HEK293 (cell line): Measurements from ENCODE around the gene PTPRN2.

Source experiments
- CTCF ChIA-PET: fragments of 350-600 bp; formaldehyde crosslinking; extraction: SDS; loops from one replicate; lab custom pipeline; 2021; ENCODE audit warnings: antibody characterized with exemption; lab: Yijun Ruan, JAX
- POLR2A ChIA-PET: fragments of 300-600 bp; formaldehyde crosslinking; extraction: SDS; loops from one replicate; lab custom pipeline; 2020; ENCODE audit warnings: antibody characterized with exemption, inconsistent platforms; lab: Yijun Ruan, JAX
- H3K27ac ChIP-seq: fragments of 200-500 bp; sonication (Bioruptor generic); 2 replicates; pipeline ENCODE4 v1.5.1; 2014; ENCODE audit warnings: low read depth, low read length, control low read depth, inconsistent platforms; ENCODE audit errors: extremely low read depth
- H3K36me3 ChIP-seq, 2 experiments: fragments of 200-500 bp in 1 of 2; sonication (Bioruptor generic) in 1 of 2; 1 replicate in 1 of 2; 2 replicates in 1 of 2; pipeline ENCODE4 v1.5.1; 2014 to 2017; ENCODE audit warnings: inconsistent platforms in 2 of 2, low read length in 2 of 2; ENCODE audit not compliant: control insufficient read depth in 2 of 2, insufficient read depth in 1 of 2
- H3K4me1 ChIP-seq: fragments of 200-500 bp; sonication (Bioruptor generic); 2 replicates; pipeline ENCODE4 v1.5.1; 2014; ENCODE audit warnings: mild to moderate bottlenecking, low read length, inconsistent platforms; ENCODE audit not compliant: control insufficient read depth, insufficient read depth
- H3K4me3 ChIP-seq: 2 replicates; pipeline ENCODE4 v1.5.1; 2011; ENCODE audit warnings: low read depth, mild to moderate bottlenecking, control low read depth, low read length, moderate library complexity
- H3K9me3 ChIP-seq: fragments of 200-500 bp; sonication (Bioruptor generic); 2 replicates; pipeline ENCODE4 v1.5.1; 2014; ENCODE audit warnings: low read depth, low read length, inconsistent platforms; ENCODE audit not compliant: control insufficient read depth, insufficient read depth
- EGR2 ChIP-seq: fragments of 450-650 bp; formaldehyde crosslinking; IDR thresholded peaks from 2 replicates; pipeline ENCODE4 v1.5.1; 2016; ENCODE audit warnings: low read depth, missing biosample characterization, missing genetic modification characterization
- HOXC10 ChIP-seq: sonication (generic); formaldehyde crosslinking; IDR thresholded peaks from 2 replicates; pipeline ENCODE4 v1.8.1; 2023; ENCODE audit warnings: mild to moderate bottlenecking, missing genetic modification reagents
- KLF8 ChIP-seq: fragments of 450-650 bp; formaldehyde crosslinking; IDR thresholded peaks from 2 replicates; pipeline ENCODE4 v1.5.1; 2016; ENCODE audit warnings: missing biosample characterization, missing genetic modification characterization
- REPIN1 ChIP-seq: fragments of 450-650 bp; formaldehyde crosslinking; IDR thresholded peaks from 2 replicates; pipeline ENCODE4 v1.5.1; 2017; ENCODE audit warnings: missing biosample characterization, missing genetic modification characterization, low read depth
- SALL2 ChIP-seq: fragments of 450-650 bp; formaldehyde crosslinking; IDR thresholded peaks from 2 replicates; pipeline ENCODE4 v1.5.0; 2017; ENCODE audit warnings: missing biosample characterization, mild to moderate bottlenecking, missing genetic modification characterization, borderline replicate concordance
- SP2 ChIP-seq: fragments of 450-650 bp; formaldehyde crosslinking; IDR thresholded peaks from 2 replicates; pipeline ENCODE4 v1.5.1; 2016; ENCODE audit warnings: missing biosample characterization, missing genetic modification characterization
- ZBTB20 ChIP-seq: fragments of 450-650 bp; formaldehyde crosslinking; IDR thresholded peaks from 2 replicates; pipeline ENCODE4 v1.5.1; 2016; ENCODE audit warnings: missing biosample characterization, missing genetic modification characterization
- ZFHX2 ChIP-seq: fragments of 450-650 bp; formaldehyde crosslinking; conservative IDR thresholded peaks from 2 replicates; pipeline ENCODE4 v1.5.1; 2016; ENCODE audit warnings: missing biosample characterization, missing genetic modification characterization
- ZFP69B ChIP-seq: fragments of 450-650 bp; formaldehyde crosslinking; IDR thresholded peaks from 2 replicates; pipeline ENCODE4 v1.5.1; 2016; ENCODE audit warnings: missing biosample characterization, missing genetic modification characterization
- ZNF10 ChIP-seq: fragments of 450-650 bp; formaldehyde crosslinking; IDR thresholded peaks from 2 replicates; pipeline ENCODE4 v1.5.1; 2017; ENCODE audit warnings: missing biosample characterization, missing genetic modification characterization
- ZNF16 ChIP-seq: fragments of 450-650 bp; formaldehyde crosslinking; IDR thresholded peaks from 2 replicates; pipeline ENCODE4 v1.5.1; 2016; ENCODE audit warnings: low read depth, missing biosample characterization, missing genetic modification characterization
- ZNF174 ChIP-seq: fragments of 450-650 bp; formaldehyde crosslinking; IDR thresholded peaks from 2 replicates; pipeline ENCODE4 v1.5.0; 2017; ENCODE audit warnings: missing biosample characterization, mild to moderate bottlenecking, missing genetic modification characterization
- ZNF24 ChIP-seq: fragments of 450-650 bp; formaldehyde crosslinking; IDR thresholded peaks from 2 replicates; pipeline ENCODE4 v1.5.1; 2016; ENCODE audit warnings: missing biosample characterization, missing genetic modification characterization
- ZNF341 ChIP-seq: fragments of 450-650 bp; formaldehyde crosslinking; IDR thresholded peaks from 2 replicates; pipeline ENCODE4; 2016; ENCODE audit warnings: low read depth, missing biosample characterization, missing genetic modification characterization
- ZNF354C ChIP-seq: fragments of 450-650 bp; formaldehyde crosslinking; IDR thresholded peaks from 2 replicates; pipeline ENCODE4 v1.5.1; 2016; ENCODE audit warnings: missing biosample characterization, missing genetic modification characterization, low read depth, borderline replicate concordance
- ZNF473 ChIP-seq: fragments of 450-650 bp; formaldehyde crosslinking; IDR thresholded peaks from 2 replicates; pipeline ENCODE4 v1.5.1; 2017; ENCODE audit warnings: missing biosample characterization, missing genetic modification characterization
- ZNF571 ChIP-seq: fragments of 450-650 bp; formaldehyde crosslinking; IDR thresholded peaks from 2 replicates; pipeline ENCODE4 v1.5.0; 2017; ENCODE audit warnings: missing biosample characterization, missing genetic modification characterization
- ZNF621 ChIP-seq: fragments of 450-650 bp; formaldehyde crosslinking; IDR thresholded peaks from 2 replicates; pipeline ENCODE4 v1.5.1; 2017; ENCODE audit warnings: missing biosample characterization, missing genetic modification characterization
- ZNF658 ChIP-seq: fragments of 450-650 bp; formaldehyde crosslinking; IDR thresholded peaks from 2 replicates; pipeline ENCODE4; 2016; ENCODE audit warnings: missing biosample characterization, missing genetic modification characterization
- ZNF747 ChIP-seq: fragments of 450-650 bp; formaldehyde crosslinking; IDR thresholded peaks from 2 replicates; pipeline ENCODE4 v1.5.1; 2016; ENCODE audit warnings: missing biosample characterization, missing genetic modification characterization
- ZNF76 ChIP-seq: fragments of 450-650 bp; formaldehyde crosslinking; IDR thresholded peaks from 2 replicates; pipeline ENCODE4; 2016; ENCODE audit warnings: low read depth, missing biosample characterization, missing genetic modification characterization, borderline replicate concordance
- TF ChIP-seq, protein P1 (sequence below): fragments of 450-650 bp; formaldehyde crosslinking; IDR thresholded peaks from 2 replicates; pipeline ENCODE4 v1.5.1; 2016; ENCODE audit warnings: missing biosample characterization, missing genetic modification characterization, low read depth
- TF ChIP-seq, protein P2 (sequence below): fragments of 450-650 bp; formaldehyde crosslinking; IDR thresholded peaks from 2 replicates; pipeline ENCODE4 v1.5.1; 2016; ENCODE audit warnings: missing biosample characterization, missing genetic modification characterization
- TF ChIP-seq, protein P3 (sequence below): fragments of 450-650 bp; formaldehyde crosslinking; IDR thresholded peaks from 2 replicates; pipeline ENCODE4 v1.5.1; 2017; ENCODE audit warnings: missing biosample characterization, missing genetic modification characterization
- TF ChIP-seq, protein P4 (sequence below): fragments of 450-650 bp; formaldehyde crosslinking; IDR thresholded peaks from 2 replicates; pipeline ENCODE4 v1.5.1; 2016; ENCODE audit warnings: missing biosample characterization, missing genetic modification characterization, borderline replicate concordance

The PTPRN2 gene

DNA sequence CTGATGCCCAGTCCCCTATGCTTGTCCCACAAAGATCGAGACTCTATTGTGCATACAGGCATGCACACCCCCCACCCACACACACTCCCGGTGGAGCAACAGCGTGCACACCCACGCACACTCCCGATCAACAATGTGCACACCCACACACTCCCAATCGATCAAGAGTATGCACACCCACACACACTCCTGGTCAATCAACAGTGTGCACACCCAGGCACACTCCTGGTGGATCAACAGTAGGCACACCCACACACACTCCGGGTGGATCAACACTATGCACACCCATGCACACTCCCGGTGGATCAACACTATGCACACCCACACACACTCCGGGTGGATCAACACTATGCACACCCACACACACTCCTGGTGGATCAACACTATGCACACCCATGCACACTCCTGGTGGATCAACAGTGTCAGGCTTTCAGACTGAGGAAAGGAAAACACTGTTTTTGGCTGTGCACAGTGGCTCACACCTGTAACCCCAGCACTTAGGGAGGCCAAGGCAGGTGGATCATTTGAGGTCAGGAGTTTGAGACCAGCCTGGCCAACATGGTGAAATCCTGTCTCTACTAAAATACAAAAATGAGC, 118.8 kb downstream of the PTPRN2 start:
- H3K9me3 ChIP-seq: no peaks in the 10 kb centered on the region
- CTCF ChIA-PET: no interaction called here
- no peak overlapping the region for H3K27ac ChIP-seq
- H3K4me1 ChIP-seq: no peaks in the 10 kb centered on the region
- TF ChIP-seq ZFHX2 (tag by site-specific recombination): peak; percentile 99
- peak; percentile 99 for TF ChIP-seq EGR2 (tag by site-specific recombination)
- no peak for TF ChIP-seq ZNF16 (tag by site-specific recombination)
- TF ChIP-seq, protein P1, sequence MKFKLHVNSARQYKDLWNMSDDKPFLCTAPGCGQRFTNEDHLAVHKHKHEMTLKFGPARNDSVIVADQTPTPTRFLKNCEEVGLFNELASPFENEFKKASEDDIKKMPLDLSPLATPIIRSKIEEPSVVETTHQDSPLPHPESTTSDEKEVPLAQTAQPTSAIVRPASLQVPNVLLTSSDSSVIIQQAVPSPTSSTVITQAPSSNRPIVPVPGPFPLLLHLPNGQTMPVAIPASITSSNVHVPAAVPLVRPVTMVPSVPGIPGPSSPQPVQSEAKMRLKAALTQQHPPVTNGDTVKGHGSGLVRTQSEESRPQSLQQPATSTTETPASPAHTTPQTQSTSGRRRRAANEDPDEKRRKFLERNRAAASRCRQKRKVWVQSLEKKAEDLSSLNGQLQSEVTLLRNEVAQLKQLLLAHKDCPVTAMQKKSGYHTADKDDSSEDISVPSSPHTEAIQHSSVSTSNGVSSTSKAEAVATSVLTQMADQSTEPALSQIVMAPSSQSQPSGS (tag by site-specific recombination): no peak
- no peak for TF ChIP-seq ZNF174 (tag by site-specific recombination)
- TF ChIP-seq, protein P2, sequence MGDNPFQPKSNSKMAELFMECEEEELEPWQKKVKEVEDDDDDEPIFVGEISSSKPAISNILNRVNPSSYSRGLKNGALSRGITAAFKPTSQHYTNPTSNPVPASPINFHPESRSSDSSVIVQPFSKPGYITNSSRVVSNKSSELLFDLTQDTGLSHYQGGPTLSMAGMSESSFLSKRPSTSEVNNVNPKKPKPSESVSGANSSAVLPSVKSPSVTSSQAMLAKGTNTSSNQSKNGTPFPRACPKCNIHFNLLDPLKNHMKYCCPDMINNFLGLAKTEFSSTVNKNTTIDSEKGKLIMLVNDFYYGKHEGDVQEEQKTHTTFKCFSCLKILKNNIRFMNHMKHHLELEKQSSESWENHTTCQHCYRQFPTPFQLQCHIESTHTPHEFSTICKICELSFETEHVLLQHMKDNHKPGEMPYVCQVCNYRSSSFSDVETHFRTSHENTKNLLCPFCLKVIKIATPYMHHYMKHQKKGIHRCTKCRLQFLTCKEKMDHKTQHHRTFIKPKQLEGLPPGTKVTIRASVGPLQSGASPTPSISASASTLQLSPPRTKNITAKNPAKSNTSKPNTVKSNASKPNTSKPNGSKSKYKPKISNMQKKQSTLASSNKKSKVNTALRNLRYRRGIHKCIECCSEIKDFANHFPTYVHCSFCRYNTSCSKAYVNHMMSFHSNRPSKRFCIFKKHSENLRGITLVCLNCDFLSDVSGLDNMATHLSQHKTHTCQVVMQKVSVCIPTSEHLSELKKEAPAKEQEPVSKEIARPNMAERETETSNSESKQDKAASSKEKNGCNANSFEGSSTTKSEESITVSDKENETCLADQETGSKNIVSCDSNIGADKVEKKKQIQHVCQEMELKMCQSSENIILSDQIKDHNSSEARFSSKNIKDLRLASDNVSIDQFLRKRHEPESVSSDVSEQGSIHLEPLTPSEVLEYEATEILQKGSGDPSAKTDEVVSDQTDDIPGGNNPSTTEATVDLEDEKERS (tag by site-specific recombination): no peak
- no peak for TF ChIP-seq ZNF10 (tag by site-specific recombination)
- no peak for TF ChIP-seq ZNF658 (tag by site-specific recombination)
- TF ChIP-seq, protein P3, sequence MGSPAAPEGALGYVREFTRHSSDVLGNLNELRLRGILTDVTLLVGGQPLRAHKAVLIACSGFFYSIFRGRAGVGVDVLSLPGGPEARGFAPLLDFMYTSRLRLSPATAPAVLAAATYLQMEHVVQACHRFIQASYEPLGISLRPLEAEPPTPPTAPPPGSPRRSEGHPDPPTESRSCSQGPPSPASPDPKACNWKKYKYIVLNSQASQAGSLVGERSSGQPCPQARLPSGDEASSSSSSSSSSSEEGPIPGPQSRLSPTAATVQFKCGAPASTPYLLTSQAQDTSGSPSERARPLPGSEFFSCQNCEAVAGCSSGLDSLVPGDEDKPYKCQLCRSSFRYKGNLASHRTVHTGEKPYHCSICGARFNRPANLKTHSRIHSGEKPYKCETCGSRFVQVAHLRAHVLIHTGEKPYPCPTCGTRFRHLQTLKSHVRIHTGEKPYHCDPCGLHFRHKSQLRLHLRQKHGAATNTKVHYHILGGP (tag by site-specific recombination): no peak
- no peak for TF ChIP-seq ZBTB20
- TF ChIP-seq SALL2 (tag by site-specific recombination): no peak
- POLR2A ChIA-PET: interaction anchor here (0.7 kb wide), 1 partner anchor 382 kb away, joined by 4 read pairs; no protein-coding TSS in a partner anchor
- no peak overlapping the region for H3K4me3 ChIP-seq
- H3K36me3 ChIP-seq: no peaks in the 10 kb centered on the region

DNA sequence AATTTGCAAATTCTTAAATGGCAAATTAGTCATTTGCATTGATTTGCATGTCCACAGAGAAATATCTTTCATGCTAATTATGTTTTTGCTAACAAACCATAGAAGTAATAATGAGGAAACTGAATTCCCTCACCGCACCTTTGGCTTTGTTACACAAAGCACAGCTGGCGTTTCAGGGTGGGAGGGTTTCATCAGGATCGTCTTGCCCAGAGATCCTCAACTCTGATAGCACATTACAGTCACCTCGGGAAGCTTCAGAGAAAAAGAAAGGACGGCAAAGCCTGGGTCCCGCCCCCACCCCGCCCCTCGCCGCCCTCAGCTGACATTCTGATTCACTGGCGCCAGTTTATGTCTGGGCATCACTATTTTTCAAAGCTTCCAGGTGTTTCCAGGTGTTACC, 119.4 kb downstream of the PTPRN2 start:
- Histone ChIP-seq H3K36me3 (no peaks in the 10 kb centered on the region), H3K4me1 (no peaks in the 10 kb centered on the region), H3K9me3 (no peaks in the 10 kb centered on the region), H3K4me3 (no peak overlapping the region), H3K27ac (no peak overlapping the region)
- POLR2A ChIA-PET: interaction anchor here (0.7 kb wide), 1 partner anchor 383 kb away, joined by 4 read pairs; no protein-coding TSS in a partner anchor
- CTCF ChIA-PET: interaction anchor here (0.6 kb wide), 1 partner anchor 949 kb away, joined by 3 read pairs; no protein-coding TSS in a partner anchor
- TF ChIP-seq HOXC10 (no peak), ZNF354C (no peak), KLF8 (no peak), ZNF621 (tag by site-specific recombination) (no peak), ZNF76 (tag by site-specific recombination) (no peak), ZNF341 (tag by site-specific recombination) (no peak), ZFP69B (tag by site-specific recombination) (no peak), ZNF571 (tag by site-specific recombination) (no peak), ZNF473 (no peak), ZNF24 (no peak), SP2 (tag by site-specific recombination) (no peak), ZNF747 (tag by site-specific recombination) (no peak), REPIN1 (tag by site-specific recombination) (no peak)
- TF ChIP-seq, protein P4, sequence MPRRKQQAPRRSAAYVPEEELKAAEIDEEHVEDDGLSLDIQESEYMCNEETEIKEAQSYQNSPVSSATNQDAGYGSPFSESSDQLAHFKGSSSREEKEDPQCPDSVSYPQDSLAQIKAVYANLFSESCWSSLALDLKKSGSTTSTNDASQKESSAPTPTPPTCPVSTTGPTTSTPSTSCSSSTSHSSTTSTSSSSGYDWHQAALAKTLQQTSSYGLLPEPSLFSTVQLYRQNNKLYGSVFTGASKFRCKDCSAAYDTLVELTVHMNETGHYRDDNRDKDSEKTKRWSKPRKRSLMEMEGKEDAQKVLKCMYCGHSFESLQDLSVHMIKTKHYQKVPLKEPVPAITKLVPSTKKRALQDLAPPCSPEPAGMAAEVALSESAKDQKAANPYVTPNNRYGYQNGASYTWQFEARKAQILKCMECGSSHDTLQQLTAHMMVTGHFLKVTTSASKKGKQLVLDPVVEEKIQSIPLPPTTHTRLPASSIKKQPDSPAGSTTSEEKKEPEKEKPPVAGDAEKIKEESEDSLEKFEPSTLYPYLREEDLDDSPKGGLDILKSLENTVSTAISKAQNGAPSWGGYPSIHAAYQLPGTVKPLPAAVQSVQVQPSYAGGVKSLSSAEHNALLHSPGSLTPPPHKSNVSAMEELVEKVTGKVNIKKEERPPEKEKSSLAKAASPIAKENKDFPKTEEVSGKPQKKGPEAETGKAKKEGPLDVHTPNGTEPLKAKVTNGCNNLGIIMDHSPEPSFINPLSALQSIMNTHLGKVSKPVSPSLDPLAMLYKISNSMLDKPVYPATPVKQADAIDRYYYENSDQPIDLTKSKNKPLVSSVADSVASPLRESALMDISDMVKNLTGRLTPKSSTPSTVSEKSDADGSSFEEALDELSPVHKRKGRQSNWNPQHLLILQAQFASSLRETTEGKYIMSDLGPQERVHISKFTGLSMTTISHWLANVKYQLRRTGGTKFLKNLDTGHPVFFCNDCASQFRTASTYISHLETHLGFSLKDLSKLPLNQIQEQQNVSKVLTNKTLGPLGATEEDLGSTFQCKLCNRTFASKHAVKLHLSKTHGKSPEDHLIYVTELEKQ (tag by site-specific recombination): no peak
